ENCODE results near the gene SLC44A4.

The SLC44A4 gene

DNA sequence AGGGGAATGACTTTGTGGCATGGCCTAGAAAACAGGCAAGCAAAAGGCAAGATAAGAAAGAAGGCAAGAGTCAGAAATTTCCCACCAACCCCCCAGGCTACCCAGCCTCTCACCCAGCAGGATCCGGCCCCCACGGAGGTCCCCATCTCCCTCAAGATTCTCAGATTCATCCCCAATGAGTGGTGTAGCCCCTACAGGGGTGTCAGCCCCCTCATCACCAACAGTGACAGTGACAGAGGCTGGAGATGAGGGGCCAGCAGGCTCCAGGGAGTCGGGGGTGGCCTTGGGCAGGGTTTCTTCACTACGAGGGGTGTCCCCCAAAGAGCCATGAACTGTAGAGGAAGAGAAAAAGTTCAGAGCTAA lies 17.7 kb upstream of the SLC44A4 start:
- H3K4me3 ChIP-seq (replicated peaks; ENCODE audit: low read depth, low read length) = peak overlapping the region; percentile 98
- no peak for TF ChIP-seq CTCF (IDR thresholded peaks at IDR 0.05; ENCODE audit: low read length, missing control alignments)
- DNase-seq (ENCODE audit: low read depth) = no peak

DNA sequence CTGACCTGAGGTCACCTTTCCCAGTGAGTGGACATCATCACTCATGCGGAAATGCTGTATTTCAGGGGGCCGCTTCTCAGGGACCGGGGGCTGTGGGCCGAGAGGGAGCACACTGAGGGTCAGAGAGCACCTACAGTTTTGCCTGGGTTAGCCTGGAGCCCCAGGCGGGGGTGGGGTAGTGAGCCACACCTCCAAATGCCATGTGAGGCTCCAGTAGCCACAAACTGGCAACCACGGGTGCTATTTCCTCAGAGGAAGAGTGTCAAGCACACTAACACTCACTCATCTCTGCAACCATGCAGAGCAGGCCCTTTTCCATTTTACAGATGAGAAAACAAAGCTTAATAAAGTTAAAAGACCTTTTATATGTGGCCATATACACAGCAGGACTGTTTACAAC lies 14.0 kb upstream of the SLC44A4 start:
- DNase-seq (ENCODE audit: low read depth) = no peak
- H3K4me3 ChIP-seq (replicated peaks; ENCODE audit: low read depth, low read length) = no peak overlapping the region
- TF ChIP-seq CTCF (IDR thresholded peaks at IDR 0.05; ENCODE audit: low read length, missing control alignments) = no peak

DNA sequence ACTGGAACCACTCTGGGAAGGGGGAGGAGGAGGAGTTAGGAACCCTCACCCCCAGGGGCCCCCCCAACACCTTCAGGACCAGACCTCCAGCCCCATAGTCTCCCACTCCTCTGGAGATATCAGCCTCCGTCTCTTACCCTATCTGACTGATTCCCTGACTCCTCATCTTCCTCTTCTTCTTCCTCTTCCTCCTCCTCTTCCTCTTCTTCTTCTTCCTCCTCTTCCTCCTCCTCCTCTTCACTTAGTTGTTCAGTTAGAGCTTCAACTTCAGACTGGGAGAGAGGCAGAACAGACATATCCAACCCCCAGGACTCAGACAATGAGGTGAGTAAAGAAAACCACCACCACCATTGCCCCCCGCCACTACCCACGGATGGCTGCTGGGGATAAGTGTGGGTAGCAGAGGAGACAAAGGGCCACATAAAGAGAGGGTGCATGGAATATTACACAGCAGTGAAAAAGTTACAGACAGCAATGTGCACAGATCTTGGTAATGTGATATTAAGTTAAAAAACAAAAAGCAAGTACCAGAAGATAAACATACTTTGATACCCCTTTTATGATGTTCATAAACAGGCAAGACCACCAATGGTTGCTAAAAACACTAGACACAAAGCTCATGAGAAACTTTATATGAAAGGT lies 10.7 kb upstream of the SLC44A4 start:
- no peak overlapping the region for H3K4me3 ChIP-seq (replicated peaks; ENCODE audit: low read depth, low read length)
- DNase-seq (ENCODE audit: low read depth) = no peak
- TF ChIP-seq CTCF (IDR thresholded peaks at IDR 0.05; ENCODE audit: low read length, missing control alignments) = no peak

GRCh38 chr6:31888276-31889258 lies 9.8 kb upstream of the SLC44A4 start:
- peak; percentile 70 for TF ChIP-seq CTCF (IDR thresholded peaks at IDR 0.05; ENCODE audit: low read length, missing control alignments)
- peak; percentile 14 for DNase-seq (ENCODE audit: low read depth)

GRCh38 chr6:31887173-31888007 lies 8.6 kb upstream of the SLC44A4 start:
- DNase-seq (ENCODE audit: low read depth) = no peak
- no peak overlapping the region for H3K4me3 ChIP-seq (replicated peaks; ENCODE audit: low read depth, low read length)
- TF ChIP-seq CTCF (IDR thresholded peaks at IDR 0.05; ENCODE audit: low read length, missing control alignments) = no peak

More at GRCh38 chr6:31888276-31889258, 9.8 kb upstream of the SLC44A4 start:
- H3K4me3 ChIP-seq (replicated peaks; ENCODE audit: low read depth, low read length) = no peak overlapping the region

- no peak overlapping the region for H3K4me3 ChIP-seq (replicated peaks; ENCODE audit: low read depth, low read length)
- DNase-seq (ENCODE audit: low read depth) = no peak
- no peak for TF ChIP-seq CTCF (IDR thresholded peaks at IDR 0.05; ENCODE audit: low read length, missing control alignments)
Observed at GRCh38 chr6:31886541-31886991, 7.8 kb upstream of the SLC44A4 start.
